ENCODE results near the gene HS1BP3. TPM values are rescaled to one million over a fixed set of nuclear protein-coding genes. Genes with fewer than 3 reads are reported as not detected.

HS1BP3 gene
- polyA plus RNA-seq, 1 experiment: 14.2 TPM

DNA sequence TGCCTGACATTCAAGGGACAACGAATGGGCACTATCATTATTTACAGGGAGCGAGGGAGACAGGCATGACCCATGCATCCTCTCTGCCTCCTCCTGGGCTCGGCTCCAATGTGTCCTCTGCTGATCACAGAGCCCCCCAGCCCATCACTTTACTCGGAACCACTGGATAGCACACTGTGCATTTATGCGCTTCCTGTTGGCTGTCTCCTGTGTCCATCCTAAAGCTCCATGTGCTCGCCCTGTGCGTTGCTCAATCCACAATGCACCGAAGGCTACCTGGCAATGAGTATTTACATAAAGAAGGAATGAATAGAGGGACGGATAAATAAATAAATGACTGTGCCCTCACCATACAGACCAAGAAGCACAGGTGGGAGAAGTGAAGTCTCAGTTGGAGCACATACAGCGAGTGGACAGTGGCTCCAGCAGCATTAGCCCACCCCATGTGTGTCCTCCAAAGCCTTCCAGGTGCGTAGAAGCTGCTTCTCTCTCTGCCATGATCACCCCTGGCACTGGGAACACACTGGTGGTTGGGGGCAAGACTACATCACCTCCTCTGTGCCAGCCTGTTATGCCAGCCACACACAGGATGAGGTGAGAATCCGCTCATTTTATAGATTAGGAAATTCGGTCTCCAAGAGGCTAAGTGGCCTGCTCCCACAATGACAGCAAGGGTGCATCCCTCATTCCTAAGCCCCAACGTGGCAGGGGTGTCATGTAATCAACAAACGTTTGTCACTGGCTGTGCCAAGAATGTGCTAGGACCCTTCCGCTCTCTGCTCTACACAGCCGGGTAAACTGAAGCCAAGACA lies 13.7 kb upstream of the HS1BP3 start:
- CTCF ChIA-PET: interaction anchor here (0.5 to 6.0 kb wide), 3 partner anchors 13 to 298 kb away, joined by 5 to 302 read pairs (median 7); no protein-coding TSS in a partner anchor
- POLR2A ChIA-PET: no interaction called here
- Histone ChIP-seq H3K4me3 (ENCODE audit: low read depth, low read length) (no peak overlapping the region), H3K27me3 (ENCODE audit: control insufficient read depth, insufficient read depth, low read length) (peaks cover 88% of the 10 kb centered on the region), H3K9me3 (ENCODE audit: control insufficient read depth, insufficient read depth, low read length) (no peaks in the 10 kb centered on the region; the same call in 1 of the 2 replicates), H3K27ac (ENCODE audit: low read depth, low read length) (no peak overlapping the region)
- no peak for DNase-seq (ENCODE audit: low read depth, low spot score)
- TF ChIP-seq, protein P1, sequence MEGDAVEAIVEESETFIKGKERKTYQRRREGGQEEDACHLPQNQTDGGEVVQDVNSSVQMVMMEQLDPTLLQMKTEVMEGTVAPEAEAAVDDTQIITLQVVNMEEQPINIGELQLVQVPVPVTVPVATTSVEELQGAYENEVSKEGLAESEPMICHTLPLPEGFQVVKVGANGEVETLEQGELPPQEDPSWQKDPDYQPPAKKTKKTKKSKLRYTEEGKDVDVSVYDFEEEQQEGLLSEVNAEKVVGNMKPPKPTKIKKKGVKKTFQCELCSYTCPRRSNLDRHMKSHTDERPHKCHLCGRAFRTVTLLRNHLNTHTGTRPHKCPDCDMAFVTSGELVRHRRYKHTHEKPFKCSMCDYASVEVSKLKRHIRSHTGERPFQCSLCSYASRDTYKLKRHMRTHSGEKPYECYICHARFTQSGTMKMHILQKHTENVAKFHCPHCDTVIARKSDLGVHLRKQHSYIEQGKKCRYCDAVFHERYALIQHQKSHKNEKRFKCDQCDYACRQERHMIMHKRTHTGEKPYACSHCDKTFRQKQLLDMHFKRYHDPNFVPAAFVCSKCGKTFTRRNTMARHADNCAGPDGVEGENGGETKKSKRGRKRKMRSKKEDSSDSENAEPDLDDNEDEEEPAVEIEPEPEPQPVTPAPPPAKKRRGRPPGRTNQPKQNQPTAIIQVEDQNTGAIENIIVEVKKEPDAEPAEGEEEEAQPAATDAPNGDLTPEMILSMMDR (IDR thresholded peaks at IDR 0.05; ENCODE audit: low read depth, low read length): no peak

DNA sequence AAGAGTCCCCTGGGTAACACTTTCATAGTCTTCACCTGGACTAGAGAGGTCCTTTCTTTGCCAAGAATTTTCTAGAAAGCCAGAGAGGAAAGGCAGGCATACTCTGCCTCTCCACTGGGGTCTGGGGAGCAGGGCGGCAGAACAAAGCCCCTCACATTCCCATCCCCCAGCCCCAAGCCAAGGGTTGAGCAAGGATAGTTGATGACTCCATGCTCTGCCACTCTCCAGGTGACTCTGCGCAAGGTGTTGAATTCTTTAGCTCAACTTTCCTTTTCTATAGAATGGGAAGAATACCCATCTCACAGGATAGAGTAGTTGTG lies 13.1 kb upstream of the HS1BP3 start:
- Histone ChIP-seq H3K4me3 (ENCODE audit: low read depth, low read length) (no peak overlapping the region), H3K27ac (ENCODE audit: low read depth, low read length) (no peak overlapping the region), H3K27me3 (ENCODE audit: control insufficient read depth, insufficient read depth, low read length) (peaks cover 82% of the 10 kb centered on the region), H3K9me3 (ENCODE audit: control insufficient read depth, insufficient read depth, low read length) (no peaks in the 10 kb centered on the region; the same call in 1 of the 2 replicates)
- POLR2A ChIA-PET: no interaction called here
- DNase-seq (ENCODE audit: low read depth, low spot score): no peak
- TF ChIP-seq, protein P1 (IDR thresholded peaks at IDR 0.05; ENCODE audit: low read depth, low read length): no peak
- CTCF ChIA-PET: interaction anchor here (6.0 kb wide), 1 partner anchor 299 kb away, joined by 302 read pairs; no protein-coding TSS in a partner anchor

DNA sequence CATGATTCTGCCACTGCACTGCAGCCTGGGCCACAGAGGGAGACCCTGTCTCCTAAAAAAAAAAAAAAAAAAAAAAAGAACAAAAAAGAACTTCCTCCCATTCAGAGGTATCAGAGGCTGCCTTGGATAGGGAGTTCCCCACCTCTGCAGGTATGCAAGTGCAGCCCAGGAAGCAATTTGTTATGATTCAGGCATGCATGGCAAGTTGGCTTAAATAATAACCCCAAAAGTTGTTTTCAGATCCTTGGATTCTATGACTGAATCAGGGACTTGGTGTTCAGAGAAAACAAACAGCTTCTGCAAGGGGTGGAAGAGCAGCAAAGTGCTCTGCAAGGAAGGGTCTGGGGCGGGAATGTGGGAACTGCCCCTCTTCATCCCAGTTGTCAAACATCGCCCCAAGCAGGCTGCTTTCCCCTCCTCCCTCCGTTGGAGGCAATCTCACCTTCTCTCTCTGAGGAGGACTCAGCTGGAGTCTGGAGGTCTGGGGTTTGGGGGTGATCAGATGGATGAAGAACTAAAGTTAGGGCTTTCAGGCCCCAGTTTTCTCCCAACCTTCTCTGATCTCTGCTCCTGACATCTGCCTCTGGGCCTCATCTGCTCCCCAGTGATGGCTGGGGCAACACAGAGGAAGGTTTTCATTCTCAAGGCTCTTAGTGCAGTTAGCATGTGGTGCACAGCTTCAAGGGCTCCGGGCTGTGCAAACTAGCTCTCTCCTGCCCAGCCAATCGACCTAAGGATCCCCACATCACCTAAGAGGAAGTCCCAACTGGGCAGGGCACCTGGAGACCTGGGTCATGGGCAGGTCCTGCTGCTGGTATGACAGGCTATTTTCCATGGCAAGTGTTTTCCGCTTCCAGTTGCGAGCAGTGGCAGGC lies 12.5 kb upstream of the HS1BP3 start:
- POLR2A ChIA-PET: interaction anchor here (0.6 kb wide), 1 partner anchor 368 kb away, joined by 5 read pairs; no protein-coding TSS in a partner anchor
- DNase-seq (ENCODE audit: low read depth, low spot score): no peak
- H3K9me3 ChIP-seq (ENCODE audit: control insufficient read depth, insufficient read depth, low read length): no peaks in the 10 kb centered on the region; the same call in 1 of the 2 replicates
- CTCF ChIA-PET: interaction anchor here (6.0 kb wide), 1 partner anchor 300 kb away, joined by 302 read pairs; no protein-coding TSS in a partner anchor
- no peak overlapping the region for H3K4me3 ChIP-seq (ENCODE audit: low read depth, low read length)
- peaks cover 76% of the 10 kb centered on the region for H3K27me3 ChIP-seq (ENCODE audit: control insufficient read depth, insufficient read depth, low read length)
- TF ChIP-seq, protein P1 (IDR thresholded peaks at IDR 0.05; ENCODE audit: low read depth, low read length): no peak
- H3K27ac ChIP-seq (ENCODE audit: low read depth, low read length): no peak overlapping the region

DNA sequence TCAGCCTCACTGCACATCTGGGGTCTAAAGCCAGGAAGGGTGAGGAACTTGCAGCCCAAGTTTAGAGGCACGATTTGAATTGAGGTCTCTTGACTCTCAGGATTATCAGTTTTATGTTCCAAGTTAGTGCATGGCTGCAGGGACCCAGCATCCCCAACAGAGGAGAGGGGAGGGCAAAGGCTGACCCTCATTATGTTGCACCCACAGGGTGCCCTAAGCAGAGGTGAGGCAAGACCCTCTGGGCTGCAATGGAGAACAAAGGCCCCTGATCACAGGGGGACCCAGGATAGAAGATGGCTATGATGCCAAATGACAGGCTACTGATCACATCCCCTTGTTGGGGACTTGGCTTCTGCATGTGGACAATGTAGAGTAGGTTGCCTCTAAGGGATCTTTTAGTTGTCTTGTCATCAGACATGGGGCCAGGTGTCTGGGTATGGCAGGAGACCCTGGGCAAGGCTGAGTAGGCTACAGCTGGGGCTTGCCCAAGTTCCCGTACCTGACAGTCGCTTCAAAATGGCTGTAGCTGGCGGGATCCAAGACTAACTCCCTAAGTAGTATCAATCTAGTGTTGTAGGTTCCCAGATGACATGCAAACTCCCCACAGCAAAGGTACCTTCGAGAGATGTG lies 11.5 kb upstream of the HS1BP3 start:
- H3K9me3 ChIP-seq (ENCODE audit: control insufficient read depth, insufficient read depth, low read length): no peaks in the 10 kb centered on the region; the same call in 1 of the 2 replicates
- TF ChIP-seq, protein P1 (IDR thresholded peaks at IDR 0.05; ENCODE audit: low read depth, low read length): no peak
- H3K4me3 ChIP-seq (ENCODE audit: low read depth, low read length): no peak overlapping the region
- ChIA-PET POLR2A (no interaction called here), CTCF (interaction anchor here (0.7 to 6.0 kb wide), 24 partner anchors 11 to 455 kb away, joined by 3 to 302 read pairs (median 8); partner anchors contain the start of genes HS1BP3 and LDAH)
- no peak overlapping the region for H3K27ac ChIP-seq (ENCODE audit: low read depth, low read length)
- DNase-seq (ENCODE audit: low read depth, low spot score): no peak
- peaks cover 73% of the 10 kb centered on the region for H3K27me3 ChIP-seq (ENCODE audit: control insufficient read depth, insufficient read depth, low read length)
